Ammon's horn (tissue), 1 donor: ENCODE results near the gene TMBIM4.
"Not testable (repeated sequence)": the region's sequence is repeated elsewhere in the genome, so short reads cannot be mapped to it uniquely, and the experiment has no call there.

Experiments
- DNase-seq: peaks from one replicate; pipeline ENCODE4 v3.0.0-alpha.2; 2016; ENCODE audit warnings: low spot score

The TMBIM4 gene

GRCh38 chr12:66169221-66170170 lies at the start of gene TMBIM4:
Gene TMBIM4 (minus strand): TSS chr12:66169996. CDS start chr12:66169951, 45 bp downstream.
- peak; percentile 89 for DNase-seq

GRCh38 chr12:66217342-66217917 lies 47.6 kb upstream of the TMBIM4 start:
- no peak for DNase-seq

GRCh38 chr12:66213011-66213410 lies 43.2 kb upstream of the TMBIM4 start:
- not testable (repeated sequence) for DNase-seq

GRCh38 chr12:66211573-66211972 lies 41.8 kb upstream of the TMBIM4 start:
- DNase-seq: not testable (repeated sequence)

GRCh38 chr12:66210840-66211239 lies 41.0 kb upstream of the TMBIM4 start:
- no peak for DNase-seq

- DNase-seq: no peak
Observed at GRCh38 chr12:66206141-66206540, 36.3 kb upstream of the TMBIM4 start.

GRCh38 chr12:66203820-66204219 lies 34.0 kb upstream of the TMBIM4 start:
- DNase-seq: no peak

GRCh38 chr12:66199831-66200509 lies 30.2 kb upstream of the TMBIM4 start:
- DNase-seq: no peak

- DNase-seq: no peak
Observed at GRCh38 chr12:66199141-66199540, 29.3 kb upstream of the TMBIM4 start.

GRCh38 chr12:66197495-66197921 lies 27.7 kb upstream of the TMBIM4 start:
- DNase-seq: no peak

GRCh38 chr12:66196806-66197205 lies 27.0 kb upstream of the TMBIM4 start:
- DNase-seq: no peak

GRCh38 chr12:66195242-66195641 lies 25.4 kb upstream of the TMBIM4 start:
- no peak for DNase-seq

GRCh38 chr12:66194122-66194521 lies 24.3 kb upstream of the TMBIM4 start:
- no peak for DNase-seq

GRCh38 chr12:66191547-66192126 lies 21.8 kb upstream of the TMBIM4 start:
- no peak for DNase-seq

- peak; percentile 11 for DNase-seq
Observed at GRCh38 chr12:66190519-66191370, 20.9 kb upstream of the TMBIM4 start.

- no peak for DNase-seq
Observed at GRCh38 chr12:66189889-66190288, 20.1 kb upstream of the TMBIM4 start.

GRCh38 chr12:66189486-66189843 lies 19.7 kb upstream of the TMBIM4 start:
- no peak for DNase-seq

- DNase-seq: peak; percentile 59
Observed at GRCh38 chr12:66188584-66189485, 19.0 kb upstream of the TMBIM4 start, which contains the start of gene IRAK3. Gene IRAK3 (plus strand): TSS chr12:66189214. CDS start chr12:66189300, 86 bp downstream.

GRCh38 chr12:66187821-66188220 lies 18.0 kb upstream of the TMBIM4 start:
- DNase-seq: no peak

GRCh38 chr12:66187036-66187435 lies 17.2 kb upstream of the TMBIM4 start:
- DNase-seq: no peak
